ENCODE data around the gene PPP1R14C.

Gene PPP1R14C

GRCh38 chr6:150189122-150189521 is 46.3 kb downstream of the PPP1R14C start:
- Histone ChIP-seq H3K4me2 (no peak overlapping the region), H3K36me3 (ENCODE audit: insufficient read depth) (no peaks in the 10 kb centered on the region), H2AFZ (ENCODE audit: low read depth) (no peak overlapping the region), H4K20me1 (ENCODE audit: insufficient read depth) (no peaks in the 10 kb centered on the region), H3K9ac (no peak overlapping the region), H3K27ac (no peak overlapping the region), H3K4me3 (IDR thresholded peaks at IDR 0.05; ENCODE audit: insufficient read depth, low read depth, low read length) (no peak overlapping the region), H3K27me3 (ENCODE audit: insufficient read depth, low read depth) (no peaks in the 10 kb centered on the region), H3K4me1 (ENCODE audit: low read depth, poor library complexity, severe bottlenecking) (no peaks in the 10 kb centered on the region), H3K79me2 (ENCODE audit: insufficient read depth, low read depth) (no peaks in the 10 kb centered on the region)
- TF ChIP-seq CTCF (conservative IDR thresholded peaks at IDR 0.05; ENCODE audit: low read depth, low read length), result no peak

- Histone ChIP-seq H3K4me1 (ENCODE audit: low read depth, poor library complexity, severe bottlenecking) (no peaks in the 10 kb centered on the region), H3K27ac (no peak overlapping the region)
- TF ChIP-seq CTCF (conservative IDR thresholded peaks at IDR 0.05; ENCODE audit: low read depth, low read length), result no peak
These were observed 49.0 kb downstream of the PPP1R14C start for GRCh38 chr6:150191809-150192208.

GRCh38 chr6:150194195-150194594 is 51.4 kb downstream of the PPP1R14C start:
- Histone ChIP-seq H2AFZ (ENCODE audit: low read depth) (no peak overlapping the region), H3K4me2 (no peak overlapping the region), H3K79me2 (ENCODE audit: insufficient read depth, low read depth) (no peaks in the 10 kb centered on the region), H3K27me3 (ENCODE audit: insufficient read depth, low read depth) (no peaks in the 10 kb centered on the region), H3K4me3 (IDR thresholded peaks at IDR 0.05; ENCODE audit: insufficient read depth, low read depth, low read length) (no peak overlapping the region), H4K20me1 (ENCODE audit: insufficient read depth) (no peaks in the 10 kb centered on the region), H3K9ac (no peak overlapping the region), H3K4me1 (ENCODE audit: low read depth, poor library complexity, severe bottlenecking) (no peaks in the 10 kb centered on the region), H3K36me3 (ENCODE audit: insufficient read depth) (no peaks in the 10 kb centered on the region), H3K27ac (no peak overlapping the region)
- no peak for TF ChIP-seq CTCF (conservative IDR thresholded peaks at IDR 0.05; ENCODE audit: low read depth, low read length)

More at GRCh38 chr6:150191809-150192208, 49.0 kb downstream of the PPP1R14C start:
- Histone ChIP-seq H3K27me3 (ENCODE audit: insufficient read depth, low read depth) (no peaks in the 10 kb centered on the region), H3K79me2 (ENCODE audit: insufficient read depth, low read depth) (no peaks in the 10 kb centered on the region), H3K4me2 (no peak overlapping the region), H2AFZ (ENCODE audit: low read depth) (no peak overlapping the region), H3K9ac (no peak overlapping the region), H3K36me3 (ENCODE audit: insufficient read depth) (no peaks in the 10 kb centered on the region), H4K20me1 (ENCODE audit: insufficient read depth) (no peaks in the 10 kb centered on the region), H3K4me3 (IDR thresholded peaks at IDR 0.05; ENCODE audit: insufficient read depth, low read depth, low read length) (no peak overlapping the region)

- Histone ChIP-seq H2AFZ (ENCODE audit: low read depth) (no peak overlapping the region), H3K9ac (no peak overlapping the region), H3K4me3 (IDR thresholded peaks at IDR 0.05; ENCODE audit: insufficient read depth, low read depth, low read length) (no peak overlapping the region), H3K79me2 (ENCODE audit: insufficient read depth, low read depth) (no peaks in the 10 kb centered on the region), H3K27ac (no peak overlapping the region), H3K27me3 (ENCODE audit: insufficient read depth, low read depth) (no peaks in the 10 kb centered on the region), H3K36me3 (ENCODE audit: insufficient read depth) (no peaks in the 10 kb centered on the region), H4K20me1 (ENCODE audit: insufficient read depth) (no peaks in the 10 kb centered on the region), H3K4me2 (no peak overlapping the region), H3K4me1 (ENCODE audit: low read depth, poor library complexity, severe bottlenecking) (no peaks in the 10 kb centered on the region)
- TF ChIP-seq CTCF (conservative IDR thresholded peaks at IDR 0.05; ENCODE audit: low read depth, low read length), result no peak
These were observed 53.2 kb downstream of the PPP1R14C start for GRCh38 chr6:150195996-150196417.
